Body of pancreas (tissue), 4 donors: ENCODE data around the gene NIT1.

Experiments used
- CTCF ChIP-seq, 7 experiments: fragments of 450-650 bp in 4 of 7; fragments of 200-600 bp in 3 of 7; sonication (generic) in 3 of 7; IDR thresholded peaks; one replicate each; pipeline ENCODE4 v1.5.1; 2016 to 2019; ENCODE audit warnings: antibody characterized with exemption in 7 of 7
- POLR2A ChIP-seq, 3 donors: fragments of 450-650 bp; IDR thresholded peaks; one replicate each; pipeline ENCODE4 v1.6.1; 2016; ENCODE audit warnings: antibody characterized with exemption in 3 of 3, mild to moderate bottlenecking in 2 of 3

- TF ChIP-seq CTCF (IDR thresholded peaks at IDR 0.05), result no peak
- TF ChIP-seq POLR2A (IDR thresholded peaks at IDR 0.05), result no peak
These were observed 18.7 kb upstream of the NIT1 start for GRCh38 chr1:161099090-161099802.
